Esophagus muscularis mucosa (tissue), 4 donors: ENCODE measurements around the gene EGR1. TPM values are rescaled to one million over a fixed set of nuclear protein-coding genes. Genes with fewer than 3 reads are reported as not detected.
A peak's percentile ranks its signal among the peaks of the same experiment; 100 is the strongest.

Experiments
- DNase-seq: peaks from one replicate; pipeline ENCODE4 v3.0.0-alpha.2; 2017; ENCODE audit errors: extremely low spot score
- H3K27ac ChIP-seq, 4 donors: fragments of 200-600 bp; sonication (generic); replicated peaks in 1 of 4; 1 replicate in 3 of 4; 2 replicates in 1 of 4; pipeline ENCODE4 v1.5.1; 2016 to 2019; ENCODE audit warnings: mild to moderate bottlenecking in 1 of 4
- H3K27me3 ChIP-seq, 4 donors: fragments of 200-600 bp; sonication (generic); one replicate each; pipeline versions ENCODE4 v1.5.1 to v1.6.0; 2016 to 2019
- H3K36me3 ChIP-seq, 4 donors: fragments of 200-600 bp; sonication (generic); one replicate each; pipeline ENCODE4 v1.5.1; 2016 to 2019
- H3K4me1 ChIP-seq, 4 donors: fragments of 200-600 bp; sonication (generic); one replicate each; pipeline ENCODE4 v1.5.1; 2016 to 2019
- H3K4me3 ChIP-seq, 4 donors: fragments of 200-600 bp; sonication (generic); 1 replicate in 2 of 4; 2 replicates in 2 of 4; pipeline ENCODE4 v1.5.1; 2016 to 2019; ENCODE audit warnings: mild to moderate bottlenecking in 4 of 4, moderate library complexity in 1 of 4
- H3K9me3 ChIP-seq, 4 donors: fragments of 200-600 bp; sonication (generic); 1 replicate in 3 of 4; 2 replicates in 1 of 4; pipeline ENCODE4 v1.5.1; 2016 to 2019
- EP300 ChIP-seq: sonication (generic); formaldehyde crosslinking; IDR thresholded peaks from one replicate; pipeline ENCODE4 v1.6.1; 2017; ENCODE audit warnings: antibody characterized with exemption
- POLR2A ChIP-seq: fragments of 450-650 bp; IDR thresholded peaks from one replicate; pipeline ENCODE4 v1.6.1; 2017; ENCODE audit warnings: antibody characterized with exemption, moderate library complexity, mild to moderate bottlenecking, low read depth
- POLR2AphosphoS5 ChIP-seq, 2 donors: sonication (generic); formaldehyde crosslinking; IDR thresholded peaks; one replicate each; pipeline ENCODE4 v1.6.1; 2017; ENCODE audit warnings: antibody characterized with exemption in 2 of 2
- WGBS: methylation state at CpG from one replicate; pipeline ENCODE4 v1.1.5; 2018; 5-methylcytosine and 5-hydroxymethylcytosine counted together
- intact Hi-C: fragments of 100-400 bp; cut with DNase I; formaldehyde crosslinking; loops from one replicate; pipeline ENCODE4 v1.15.1; 2023
- total RNA-seq, 4 donors: library from RNA; depleted of rRNA; stranded (reverse); fragments of >200 nt; gene quantifications; one replicate each; pipeline versions ENCODE4 v1.1.0 to v1.2.1, GENCODE V29; 2016
- TF ChIP-seq, protein P1 (sequence below), 3 experiments: fragments of 200-600 bp in 2 of 3; fragments of 450-650 bp in 1 of 3; sonication (generic) in 2 of 3; IDR thresholded peaks; one replicate each; pipeline ENCODE4 v1.5.1; 2017 to 2019; ENCODE audit warnings: antibody characterized with exemption in 3 of 3, mild to moderate bottlenecking in 2 of 3, moderate library complexity in 1 of 3

The EGR1 gene
- total RNA-seq, 4 donors from 2014 or later: 9.6 to 138 (median 13.5) TPM

GRCh38 chr5:138490648-138491283, 25.5 kb downstream of the EGR1 start:
- Histone ChIP-seq H3K36me3 (no peaks in the 10 kb centered on the region), H3K27me3 (peaks cover 0 to 10% (median 0%) of the 10 kb centered on the region in 4 donors), H3K4me1 (peaks cover 24 to 29% (median 27%) of the 10 kb centered on the region in 4 donors), H3K9me3 (no peaks in the 10 kb centered on the region), H3K27ac (no peak overlapping the region), H3K4me3 (no peak overlapping the region)
- intact Hi-C loops: no loop called here
- WGBS: 96% methylated on average over 12 of the region's 12 CpGs
- TF ChIP-seq EP300 (no peak), POLR2A (no peak)
- no peak for DNase-seq

DNA sequence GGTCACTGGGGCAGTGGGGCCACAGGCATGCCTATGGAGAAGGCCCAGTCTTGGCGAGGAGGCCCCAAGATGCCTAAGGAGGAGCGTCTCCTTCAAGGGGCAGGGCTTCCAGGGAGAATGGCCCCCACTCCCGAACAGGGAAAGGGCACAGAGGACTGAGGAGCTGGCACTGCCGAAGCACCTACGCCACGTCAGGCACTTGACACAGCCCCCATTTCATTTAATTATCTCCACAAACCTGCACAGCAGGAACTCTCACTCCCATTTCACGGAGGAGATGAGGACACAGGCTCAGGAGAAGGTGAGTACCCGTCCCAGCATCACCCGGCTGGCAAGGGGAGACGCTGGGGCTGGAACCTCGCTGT, 26.0 kb downstream of the EGR1 start:
- H3K27me3 ChIP-seq: peaks cover 0 to 10% (median 0%) of the 10 kb centered on the region in 4 donors
- H3K9me3 ChIP-seq: no peaks in the 10 kb centered on the region
- H3K4me1 ChIP-seq: peaks cover 24 to 29% (median 27%) of the 10 kb centered on the region in 4 donors
- peak overlapping the region; percentile 57 to 71 (median 68) for H3K4me3 ChIP-seq
- 53% methylated on average over 11 of the region's 11 CpGs for WGBS
- TF ChIP-seq POLR2A (no peak), POLR2AphosphoS5 (IDR thresholded peaks at IDR 0.05) (no peak), EP300 (no peak)
- TF ChIP-seq, protein P1, sequence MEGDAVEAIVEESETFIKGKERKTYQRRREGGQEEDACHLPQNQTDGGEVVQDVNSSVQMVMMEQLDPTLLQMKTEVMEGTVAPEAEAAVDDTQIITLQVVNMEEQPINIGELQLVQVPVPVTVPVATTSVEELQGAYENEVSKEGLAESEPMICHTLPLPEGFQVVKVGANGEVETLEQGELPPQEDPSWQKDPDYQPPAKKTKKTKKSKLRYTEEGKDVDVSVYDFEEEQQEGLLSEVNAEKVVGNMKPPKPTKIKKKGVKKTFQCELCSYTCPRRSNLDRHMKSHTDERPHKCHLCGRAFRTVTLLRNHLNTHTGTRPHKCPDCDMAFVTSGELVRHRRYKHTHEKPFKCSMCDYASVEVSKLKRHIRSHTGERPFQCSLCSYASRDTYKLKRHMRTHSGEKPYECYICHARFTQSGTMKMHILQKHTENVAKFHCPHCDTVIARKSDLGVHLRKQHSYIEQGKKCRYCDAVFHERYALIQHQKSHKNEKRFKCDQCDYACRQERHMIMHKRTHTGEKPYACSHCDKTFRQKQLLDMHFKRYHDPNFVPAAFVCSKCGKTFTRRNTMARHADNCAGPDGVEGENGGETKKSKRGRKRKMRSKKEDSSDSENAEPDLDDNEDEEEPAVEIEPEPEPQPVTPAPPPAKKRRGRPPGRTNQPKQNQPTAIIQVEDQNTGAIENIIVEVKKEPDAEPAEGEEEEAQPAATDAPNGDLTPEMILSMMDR (IDR thresholded peaks at IDR 0.05): no peak
- H3K36me3 ChIP-seq: no peaks in the 10 kb centered on the region
- no peak for DNase-seq
- intact Hi-C loops: no loop called here
- H3K27ac ChIP-seq: peak overlapping the region in 3 of 4 donors; percentile 74 to 88 (median 75)

DNA sequence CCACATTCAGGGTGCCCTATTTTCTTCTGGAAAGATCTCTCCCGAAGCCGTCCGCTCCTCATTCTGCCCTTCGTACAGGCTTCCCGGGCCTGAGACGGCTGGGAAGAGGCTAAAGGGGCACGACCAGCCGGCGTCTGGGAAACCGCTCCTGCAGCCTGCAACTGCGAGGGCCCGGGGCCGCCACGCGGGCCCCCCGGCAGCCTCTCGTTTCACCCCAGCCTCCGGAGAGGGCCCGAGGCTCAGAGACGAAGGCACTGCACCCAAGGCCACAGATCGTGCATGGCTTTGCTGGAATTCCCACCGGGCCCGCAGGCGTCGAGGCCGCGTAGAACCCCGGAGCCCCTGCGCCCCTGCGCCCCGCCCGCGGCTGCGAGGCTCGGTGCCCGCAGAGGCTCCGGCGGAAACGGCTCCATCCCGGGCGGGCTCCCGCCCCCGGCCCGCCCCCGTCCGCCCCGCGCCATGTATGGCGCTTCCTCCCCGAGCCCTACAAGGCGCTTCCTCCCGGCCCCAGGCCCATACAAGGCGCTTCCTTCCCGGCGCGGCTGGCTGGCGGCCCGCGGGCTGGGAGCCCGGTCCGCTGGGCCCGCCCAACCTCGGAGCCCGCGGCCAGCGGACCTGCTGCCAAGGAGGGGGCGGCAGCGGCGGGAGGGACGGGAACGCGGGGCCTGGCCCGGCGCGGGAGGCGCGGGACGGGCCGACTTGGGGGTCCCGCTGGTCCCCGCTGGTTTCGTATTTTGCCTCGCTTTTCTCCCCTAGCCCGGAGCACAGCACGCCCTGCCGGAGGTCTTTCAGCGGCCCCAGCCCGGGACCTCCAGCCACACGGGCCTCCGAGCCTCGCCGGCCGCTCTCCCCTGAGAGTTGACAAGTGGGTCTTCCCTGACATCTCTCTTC, 26.6 kb downstream of the EGR1 start:
- Histone ChIP-seq H3K27me3 (peaks cover 0 to 10% (median 0%) of the 10 kb centered on the region in 4 donors), H3K9me3 (no peaks in the 10 kb centered on the region), H3K4me3 (peak overlapping the region; percentile 57 to 71 (median 68)), H3K36me3 (no peaks in the 10 kb centered on the region), H3K4me1 (peaks cover 24 to 29% (median 27%) of the 10 kb centered on the region in 4 donors), H3K27ac (peak overlapping the region; percentile 74 to 88 (median 78))
- WGBS: under 1% methylated on average over 23 of the region's 93 CpGs
- intact Hi-C loops: no loop called here
- TF ChIP-seq POLR2AphosphoS5 (IDR thresholded peaks at IDR 0.05) (peak; percentile 57 to 66), POLR2A (no peak)
- peak; percentile 95 for DNase-seq

GRCh38 chr5:138492560-138493045, 27.3 kb downstream of the EGR1 start:
- H3K27ac ChIP-seq: peak overlapping the region; percentile 74 to 88 (median 78)

DNA sequence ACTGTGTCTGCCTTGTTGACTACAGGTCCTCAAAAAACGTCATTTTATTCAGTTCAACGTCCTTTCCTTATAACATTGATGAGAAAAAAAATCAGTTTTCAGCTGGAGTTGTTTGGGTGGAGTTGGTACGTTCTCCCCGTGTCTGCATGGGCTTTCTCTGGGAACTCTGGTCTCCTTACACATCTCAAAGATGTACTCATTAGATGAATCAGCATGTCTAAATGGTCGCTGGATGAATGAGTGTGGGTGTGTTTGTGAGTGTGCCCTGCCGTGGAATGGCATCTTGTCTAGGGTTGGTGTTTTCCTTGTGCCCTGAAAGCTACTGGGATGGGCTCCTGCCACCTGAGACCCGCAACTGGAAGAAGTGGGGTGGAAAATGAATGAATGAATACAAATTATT, 30.1 kb downstream of the EGR1 start:
- intact Hi-C loops: no loop called here
- Histone ChIP-seq H3K27me3 (peaks cover 0 to 4% (median 0%) of the 10 kb centered on the region in 4 donors), H3K9me3 (no peaks in the 10 kb centered on the region), H3K36me3 (no peaks in the 10 kb centered on the region), H3K27ac (no peak overlapping the region), H3K4me1 (peaks cover 17 to 29% (median 26%) of the 10 kb centered on the region in 4 donors), H3K4me3 (no peak overlapping the region)
- DNase-seq: no peak
- TF ChIP-seq EP300 (no peak), POLR2A (no peak), POLR2AphosphoS5 (IDR thresholded peaks at IDR 0.05) (no peak)
- TF ChIP-seq, protein P1 (IDR thresholded peaks at IDR 0.05): no peak
- 84% methylated on average over 7 of the region's 7 CpGs for WGBS

More at GRCh38 chr5:138492560-138493045, 27.3 kb downstream of the EGR1 start:
- H3K4me3 ChIP-seq: peak overlapping the region; percentile 57 to 71 (median 68)
- no peaks in the 10 kb centered on the region for H3K9me3 ChIP-seq
- TF ChIP-seq POLR2AphosphoS5 (IDR thresholded peaks at IDR 0.05) (no peak), POLR2A (no peak), EP300 (no peak)
- 28% methylated on average over 10 of the region's 10 CpGs for WGBS
- intact Hi-C loops: no loop called here
- no peak for DNase-seq
- no peaks in the 10 kb centered on the region for H3K36me3 ChIP-seq
- H3K4me1 ChIP-seq: peaks cover 24 to 29% (median 27%) of the 10 kb centered on the region in 4 donors
- H3K27me3 ChIP-seq: peaks cover 0 to 10% (median 0%) of the 10 kb centered on the region in 4 donors
